DND-41 (cell line): Measurements from ENCODE around the gene GLT6D1.

Experiments
- ATAC-seq: fragments of 200-7000 bp; cut with Tn5 transposase; 3 replicates; pipeline ENCODE4 v1.9.1; 2021; ENCODE audit warnings: low read depth; ENCODE audit not compliant: insufficient read depth
- DNase-seq: peaks from one replicate; pipeline ENCODE4 v3.0.0-alpha.2; 2020
- H2AFZ ChIP-seq: 2 replicates; pipeline ENCODE4 v1.6.0; 2012; ENCODE audit warnings: low read depth, low read length
- H3K27ac ChIP-seq: 2 replicates; pipeline ENCODE4 v1.5.1; 2012; ENCODE audit warnings: low read length, inconsistent platforms
- H3K27me3 ChIP-seq: fragments of 200-600 bp; sonication (generic); 2 replicates; pipeline ENCODE4 v1.6.0; 2012; ENCODE audit warnings: low read length, mild to moderate bottlenecking, inconsistent platforms; ENCODE audit not compliant: insufficient read depth, poor library complexity
- H3K36me3 ChIP-seq: 2 replicates; pipeline ENCODE4 v1.5.1; 2012; ENCODE audit warnings: low read length, inconsistent platforms; ENCODE audit not compliant: insufficient read depth
- H3K4me1 ChIP-seq: 2 replicates; pipeline ENCODE4 v1.5.1; 2012; ENCODE audit warnings: mild to moderate bottlenecking, low read length; ENCODE audit not compliant: insufficient read depth
- H3K4me2 ChIP-seq: 2 replicates; pipeline ENCODE4 v1.6.0; 2012; ENCODE audit warnings: mild to moderate bottlenecking, moderate library complexity, low read length, inconsistent platforms; ENCODE audit not compliant: insufficient read depth
- H3K4me3 ChIP-seq, 2 experiments: fragments of 200-600 bp in 1 of 2; shearing (Covaris generic) in 1 of 2; 2 replicates each; pipeline ENCODE4 v1.5.1; 2012 to 2016; ENCODE audit warnings: inconsistent platforms in 2 of 2, low read length in 2 of 2, mild to moderate bottlenecking in 2 of 2, low read depth in 1 of 2, moderate library complexity in 1 of 2
- H3K79me2 ChIP-seq: 2 replicates; pipeline ENCODE4 v1.6.0; 2012; ENCODE audit warnings: low read length, inconsistent platforms; ENCODE audit not compliant: insufficient read depth
- H3K9ac ChIP-seq: 2 replicates; pipeline ENCODE4 v1.6.0; 2012; ENCODE audit warnings: low read depth, mild to moderate bottlenecking, inconsistent platforms, low read length, moderate library complexity
- H3K9me3 ChIP-seq: 2 replicates; pipeline ENCODE4 v1.5.1; 2012; ENCODE audit warnings: low read length, moderate library complexity, mild to moderate bottlenecking, inconsistent platforms; ENCODE audit not compliant: insufficient read depth, severe bottlenecking
- H4K20me1 ChIP-seq: 2 replicates; pipeline ENCODE4 v1.6.0; 2012; ENCODE audit warnings: low read length; ENCODE audit not compliant: insufficient read depth
- CTCF ChIP-seq: IDR thresholded peaks from 2 replicates; pipeline ENCODE4 v1.5.1; 2012; ENCODE audit warnings: borderline replicate concordance, low read length, moderate library complexity, mild to moderate bottlenecking; ENCODE audit not compliant: poor library complexity, severe bottlenecking; ENCODE audit errors: extremely low read depth
- EZH2 ChIP-seq: IDR thresholded peaks from 3 replicates; pipeline ENCODE4 v1.6.1; 2012; ENCODE audit warnings: borderline replicate concordance, low read depth, mild to moderate bottlenecking, moderate library complexity, low read length, inconsistent platforms; ENCODE audit not compliant: severe bottlenecking

GLT6D1 gene

GRCh38 chr9:135618866-135619598 lies 20.3 kb downstream of the GLT6D1 start:
- no peak for ATAC-seq
- no peaks in the 10 kb centered on the region for H4K20me1 ChIP-seq
- no peaks in the 10 kb centered on the region for H3K27me3 ChIP-seq
- no peak overlapping the region for H3K4me2 ChIP-seq
- no peaks in the 10 kb centered on the region for H3K79me2 ChIP-seq
- no peaks in the 10 kb centered on the region for H3K4me1 ChIP-seq
- H3K4me3 ChIP-seq, result no peak overlapping the region
- no peaks in the 10 kb centered on the region for H3K36me3 ChIP-seq
- TF ChIP-seq EZH2 (no peak), CTCF (no peak)
- H2AFZ ChIP-seq, result no peak overlapping the region
- H3K27ac ChIP-seq, result no peak overlapping the region
- H3K9ac ChIP-seq, result no peak overlapping the region
- H3K9me3 ChIP-seq, result no peaks in the 10 kb centered on the region
- no peak for DNase-seq

GRCh38 chr9:135617991-135618411 lies 21.3 kb downstream of the GLT6D1 start:
- no peak overlapping the region for H3K9ac ChIP-seq
- no peaks in the 10 kb centered on the region for H3K4me1 ChIP-seq
- no peaks in the 10 kb centered on the region for H3K79me2 ChIP-seq
- ATAC-seq, result no peak
- H4K20me1 ChIP-seq, result no peaks in the 10 kb centered on the region
- no peak overlapping the region for H2AFZ ChIP-seq
- no peak for DNase-seq
- TF ChIP-seq CTCF (no peak), EZH2 (no peak)
- no peak overlapping the region for H3K4me3 ChIP-seq
- H3K36me3 ChIP-seq, result no peaks in the 10 kb centered on the region
- H3K9me3 ChIP-seq, result no peaks in the 10 kb centered on the region
- no peaks in the 10 kb centered on the region for H3K27me3 ChIP-seq
- H3K27ac ChIP-seq, result no peak overlapping the region
- H3K4me2 ChIP-seq, result no peak overlapping the region

DNA sequence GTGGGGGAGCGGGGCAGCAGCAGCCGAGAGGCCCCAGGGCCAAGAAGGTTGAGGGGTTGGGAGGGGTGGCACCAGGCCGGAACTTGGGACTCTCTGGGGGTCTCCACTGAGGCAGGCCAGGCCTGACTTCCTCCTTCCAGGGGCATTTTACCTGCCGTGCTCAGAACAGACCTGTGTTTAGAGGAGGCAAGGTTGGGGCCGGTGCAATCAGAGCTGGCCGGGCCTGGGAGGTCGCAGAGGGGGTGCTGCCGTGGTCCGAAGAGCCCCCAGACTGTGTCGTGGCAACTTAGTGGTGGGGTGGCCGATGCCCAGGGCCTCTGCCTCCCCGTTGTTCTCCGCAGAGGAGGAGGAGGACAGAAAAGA lies 21.8 kb downstream of the GLT6D1 start:
- ATAC-seq (no peak), DNase-seq (no peak)
- Histone ChIP-seq H3K27ac (no peak overlapping the region), H3K27me3 (no peaks in the 10 kb centered on the region), H3K36me3 (no peaks in the 10 kb centered on the region), H2AFZ (no peak overlapping the region), H3K4me2 (no peak overlapping the region), H4K20me1 (no peaks in the 10 kb centered on the region), H3K4me3 (no peak overlapping the region), H3K9me3 (no peaks in the 10 kb centered on the region), H3K79me2 (no peaks in the 10 kb centered on the region), H3K9ac (no peak overlapping the region), H3K4me1 (no peaks in the 10 kb centered on the region)
- TF ChIP-seq EZH2 (no peak), CTCF (no peak)
